GM12864 (cell line): Measurements from ENCODE around the gene TIMD4.
A peak's percentile ranks its signal among the peaks of the same experiment; 100 is the strongest.

Experiments
- DNase-seq: peaks from one replicate; pipeline ENCODE4 v3.0.0-alpha.2; 2011; ENCODE audit warnings: low read depth
- H3K4me3 ChIP-seq: 2 replicates; pipeline ENCODE4 v1.5.1; 2011; ENCODE audit warnings: mild to moderate bottlenecking, low read depth, low read length, control low read depth
- TF ChIP-seq, protein P1 (sequence below): IDR thresholded peaks from 2 replicates; pipeline ENCODE4 v1.5.1; 2011; ENCODE audit warnings: low read depth, mild to moderate bottlenecking, moderate library complexity, low read length, control low read depth, inconsistent platforms; ENCODE audit errors: missing control alignments

Gene TIMD4

DNA sequence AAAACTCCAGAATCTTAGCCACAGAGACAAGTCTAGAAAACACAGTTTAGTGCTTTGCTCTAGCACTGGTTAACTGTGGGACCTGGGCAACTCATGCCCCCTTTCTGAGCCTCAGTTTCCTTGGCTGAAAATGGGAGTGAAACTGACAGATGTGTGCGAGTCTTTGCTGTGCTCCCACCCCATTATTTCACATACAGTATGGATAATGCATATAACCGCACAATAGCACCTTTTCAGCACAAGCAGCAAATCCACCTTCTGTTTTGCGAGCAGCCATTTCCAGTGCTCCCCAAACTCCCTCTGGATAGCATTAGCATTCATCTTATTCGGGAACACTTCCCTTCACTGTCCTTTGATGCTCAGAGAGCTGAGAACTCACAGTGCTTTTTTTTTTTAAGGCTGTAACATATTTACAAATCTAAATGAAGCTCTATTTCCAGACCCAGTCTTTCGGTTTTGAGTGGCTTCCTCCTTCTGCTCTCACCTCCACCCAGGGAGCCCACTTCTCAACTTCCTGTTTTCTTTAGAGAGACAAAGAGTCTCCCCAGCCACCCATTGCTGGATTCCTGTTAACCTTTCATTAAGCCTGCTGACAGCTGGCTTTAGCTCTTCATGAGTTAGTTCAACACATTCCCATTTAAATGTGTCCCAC is 49.2 kb downstream of the TIMD4 start:
- DNase-seq: peak; percentile 78
- TF ChIP-seq, protein P1, sequence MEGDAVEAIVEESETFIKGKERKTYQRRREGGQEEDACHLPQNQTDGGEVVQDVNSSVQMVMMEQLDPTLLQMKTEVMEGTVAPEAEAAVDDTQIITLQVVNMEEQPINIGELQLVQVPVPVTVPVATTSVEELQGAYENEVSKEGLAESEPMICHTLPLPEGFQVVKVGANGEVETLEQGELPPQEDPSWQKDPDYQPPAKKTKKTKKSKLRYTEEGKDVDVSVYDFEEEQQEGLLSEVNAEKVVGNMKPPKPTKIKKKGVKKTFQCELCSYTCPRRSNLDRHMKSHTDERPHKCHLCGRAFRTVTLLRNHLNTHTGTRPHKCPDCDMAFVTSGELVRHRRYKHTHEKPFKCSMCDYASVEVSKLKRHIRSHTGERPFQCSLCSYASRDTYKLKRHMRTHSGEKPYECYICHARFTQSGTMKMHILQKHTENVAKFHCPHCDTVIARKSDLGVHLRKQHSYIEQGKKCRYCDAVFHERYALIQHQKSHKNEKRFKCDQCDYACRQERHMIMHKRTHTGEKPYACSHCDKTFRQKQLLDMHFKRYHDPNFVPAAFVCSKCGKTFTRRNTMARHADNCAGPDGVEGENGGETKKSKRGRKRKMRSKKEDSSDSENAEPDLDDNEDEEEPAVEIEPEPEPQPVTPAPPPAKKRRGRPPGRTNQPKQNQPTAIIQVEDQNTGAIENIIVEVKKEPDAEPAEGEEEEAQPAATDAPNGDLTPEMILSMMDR: no peak
- H3K4me3 ChIP-seq: peak overlapping the region; percentile 17; the same call in 1 of the 2 replicates

DNA sequence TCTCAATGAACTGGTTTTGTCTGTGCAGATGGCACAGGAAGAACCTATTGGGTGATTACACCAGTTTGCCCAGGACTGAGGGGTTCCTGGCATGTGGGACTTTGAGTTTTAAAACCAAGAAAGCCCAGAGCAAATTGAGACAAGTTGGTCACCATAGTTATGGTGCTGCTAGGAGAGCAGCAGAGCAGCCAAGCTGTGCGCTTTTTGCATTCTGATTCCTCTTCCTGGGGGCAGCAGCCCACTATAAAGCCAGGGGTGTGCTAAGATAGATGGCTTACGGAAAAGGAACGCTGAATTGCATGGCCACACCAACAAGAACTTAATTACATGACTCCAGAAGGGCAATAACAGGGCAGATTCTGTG is 49.7 kb downstream of the TIMD4 start:
- no peak overlapping the region; the same call in 1 of the 2 replicates for H3K4me3 ChIP-seq
- no peak for DNase-seq
- TF ChIP-seq, protein P1: no peak

DNA sequence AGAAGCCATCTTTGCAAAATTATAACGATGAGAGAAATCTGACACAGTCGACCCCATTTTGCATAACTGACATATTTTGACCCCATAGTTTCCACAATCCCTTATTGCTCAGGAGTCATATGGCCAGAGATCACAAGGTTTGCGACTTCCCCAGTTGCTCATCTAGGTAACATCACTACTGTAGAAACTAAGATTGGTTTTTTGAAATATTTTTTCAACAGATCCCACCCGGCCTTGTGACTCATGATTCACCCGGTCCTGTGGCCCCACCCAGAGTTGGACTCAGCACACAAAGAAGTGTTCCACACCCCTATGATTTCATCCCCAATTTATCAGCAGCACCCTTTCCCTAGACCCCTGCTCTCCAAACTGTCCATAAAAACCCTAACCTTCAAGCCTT is 50.2 kb downstream of the TIMD4 start:
- no peak overlapping the region for H3K4me3 ChIP-seq
- no peak for DNase-seq
- TF ChIP-seq, protein P1: no peak

DNA sequence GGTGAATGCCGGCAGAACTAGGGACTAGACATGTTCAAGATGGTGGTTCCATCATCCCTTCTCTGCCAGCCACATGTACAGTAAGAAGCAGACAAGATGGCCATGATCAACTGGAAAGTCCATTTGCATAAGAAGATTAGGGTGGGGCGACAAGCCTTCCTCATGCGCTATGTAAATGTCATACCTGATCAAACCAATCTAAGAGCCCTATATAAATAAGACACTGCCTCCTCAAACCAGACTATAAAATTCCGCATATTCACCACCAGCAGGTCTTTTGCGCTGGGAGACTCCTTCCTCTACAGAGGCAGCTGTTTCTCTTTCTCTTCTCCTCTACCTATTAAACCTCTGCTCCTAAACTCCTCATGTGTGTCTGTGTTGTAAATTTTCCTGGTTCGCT is 53.8 kb downstream of the TIMD4 start:
- DNase-seq: no peak
- TF ChIP-seq, protein P1: no peak
- H3K4me3 ChIP-seq: no peak overlapping the region

DNA sequence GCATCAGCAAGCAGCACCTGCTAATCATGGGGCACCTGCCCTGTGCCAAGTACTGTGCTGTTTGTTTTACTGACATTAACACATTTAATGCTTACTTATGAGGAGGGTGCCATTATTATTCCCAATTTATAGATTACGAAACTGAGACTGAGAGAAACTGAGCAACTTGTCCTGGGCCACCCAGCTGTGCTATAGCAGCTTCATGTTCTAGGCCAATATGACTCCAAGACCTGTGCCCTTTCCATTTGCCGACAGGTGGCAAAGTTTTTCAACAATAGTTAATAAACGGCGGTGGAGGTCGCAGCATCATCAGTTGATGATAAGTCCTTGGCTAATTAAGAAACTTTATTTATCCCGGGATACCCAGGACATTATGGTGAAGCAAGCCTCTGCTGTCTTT is 55.4 kb downstream of the TIMD4 start:
- H3K4me3 ChIP-seq: no peak overlapping the region
- DNase-seq: no peak
- TF ChIP-seq, protein P1: no peak

DNA sequence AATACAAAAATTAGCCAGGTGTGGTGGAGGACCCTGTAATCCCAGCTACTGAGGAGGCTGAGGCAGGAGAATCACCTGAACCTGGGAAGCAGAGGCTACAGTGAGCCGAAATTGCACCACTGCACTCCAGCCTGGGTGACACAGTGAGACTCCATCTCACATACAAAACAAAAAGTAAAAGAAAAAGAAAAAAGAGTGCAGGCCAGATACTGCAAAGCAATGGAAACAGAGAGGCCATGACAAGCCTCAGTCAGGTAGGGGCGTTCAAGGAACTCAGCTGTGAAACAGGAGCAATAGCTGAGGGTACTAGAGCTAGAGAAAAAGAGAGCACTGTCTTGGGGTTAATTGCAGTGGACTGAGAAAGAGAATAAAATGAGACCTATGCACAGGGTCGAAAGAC is 56.2 kb downstream of the TIMD4 start:
- TF ChIP-seq, protein P1: no peak
- no peak for DNase-seq
- H3K4me3 ChIP-seq: no peak overlapping the region

DNA sequence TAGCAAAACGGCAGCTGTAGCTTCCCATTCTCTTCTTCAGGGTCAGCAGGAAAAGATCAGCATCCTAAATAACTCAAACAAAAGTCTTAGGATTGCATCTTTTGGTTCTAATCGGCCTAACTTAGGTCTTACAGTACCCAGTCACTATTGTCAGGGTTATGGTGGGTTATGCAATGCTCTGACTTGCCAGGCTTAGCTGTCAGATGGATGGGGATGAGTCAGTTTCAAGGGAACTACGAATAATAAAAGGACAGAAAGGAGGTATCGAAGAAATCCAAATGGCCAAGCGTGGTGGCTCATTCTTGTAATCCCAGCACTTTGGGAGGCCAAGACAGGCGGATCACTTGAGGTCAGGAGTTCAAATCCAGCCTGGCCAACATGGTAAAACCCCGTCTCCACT is 66.5 kb downstream of the TIMD4 start:
- H3K4me3 ChIP-seq: no peak overlapping the region
- TF ChIP-seq, protein P1: no peak
- DNase-seq: no peak
